NCI-H2107 treated with DMSO at 0.1 percent for 48 hours (cell line): ENCODE measurements around the gene RABL6.

Source experiments
- DNase-seq: peaks from one replicate; lab custom pipeline; 2025; ENCODE audit not compliant: unreplicated experiment; lab: John Stamatoyannopoulos, UW

The RABL6 gene

GRCh38 chr9:136814725-136815421, 7.1 kb downstream of the RABL6 start:
- DNase-seq: no peak

- DNase-seq: no peak
Measured at GRCh38 chr9:136815422-136815782, 7.7 kb downstream of the RABL6 start.

DNA sequence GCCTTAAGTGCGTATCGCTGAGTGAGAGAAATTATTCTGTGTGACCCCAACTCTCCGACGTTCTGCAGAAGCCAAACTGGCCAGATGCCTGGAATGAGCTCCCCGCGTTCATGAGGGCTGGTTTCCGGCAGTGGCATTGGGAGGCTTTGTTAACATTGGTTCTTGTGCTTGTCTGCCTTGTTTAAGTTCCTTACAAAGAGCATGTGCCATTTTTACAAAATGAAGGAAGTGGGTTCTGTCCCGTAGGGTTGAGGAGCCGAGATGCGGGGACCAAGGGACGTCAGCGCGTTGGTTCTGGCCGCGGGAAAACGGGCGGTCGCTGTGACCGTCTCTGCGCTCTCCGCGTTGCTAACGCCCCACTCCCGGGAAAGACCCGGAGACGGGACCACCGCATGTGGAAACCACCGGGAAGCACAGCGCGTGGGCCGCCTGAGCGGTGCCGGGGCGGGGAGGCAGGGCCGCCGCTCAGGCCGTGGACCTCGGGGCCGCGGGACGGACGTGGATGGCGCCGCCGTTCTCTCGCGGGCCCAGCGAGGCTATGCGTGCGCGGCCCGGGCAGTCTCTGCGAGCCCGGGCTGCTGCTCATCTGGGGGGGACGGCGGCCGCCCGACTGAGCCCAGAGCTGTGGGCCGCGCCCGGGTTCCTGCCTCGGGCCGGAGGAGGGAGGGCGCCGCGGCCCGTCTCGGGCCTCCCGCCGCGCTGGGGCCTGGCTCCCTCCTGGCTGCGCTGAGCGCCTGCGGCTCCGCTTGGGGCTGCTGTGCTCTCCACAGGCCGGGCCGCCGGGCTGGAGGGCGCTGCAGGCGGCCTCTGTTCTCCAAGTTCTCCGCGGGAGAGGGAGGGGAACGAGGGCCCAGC, 13.4 kb downstream of the RABL6 start:
- no peak for DNase-seq

DNA sequence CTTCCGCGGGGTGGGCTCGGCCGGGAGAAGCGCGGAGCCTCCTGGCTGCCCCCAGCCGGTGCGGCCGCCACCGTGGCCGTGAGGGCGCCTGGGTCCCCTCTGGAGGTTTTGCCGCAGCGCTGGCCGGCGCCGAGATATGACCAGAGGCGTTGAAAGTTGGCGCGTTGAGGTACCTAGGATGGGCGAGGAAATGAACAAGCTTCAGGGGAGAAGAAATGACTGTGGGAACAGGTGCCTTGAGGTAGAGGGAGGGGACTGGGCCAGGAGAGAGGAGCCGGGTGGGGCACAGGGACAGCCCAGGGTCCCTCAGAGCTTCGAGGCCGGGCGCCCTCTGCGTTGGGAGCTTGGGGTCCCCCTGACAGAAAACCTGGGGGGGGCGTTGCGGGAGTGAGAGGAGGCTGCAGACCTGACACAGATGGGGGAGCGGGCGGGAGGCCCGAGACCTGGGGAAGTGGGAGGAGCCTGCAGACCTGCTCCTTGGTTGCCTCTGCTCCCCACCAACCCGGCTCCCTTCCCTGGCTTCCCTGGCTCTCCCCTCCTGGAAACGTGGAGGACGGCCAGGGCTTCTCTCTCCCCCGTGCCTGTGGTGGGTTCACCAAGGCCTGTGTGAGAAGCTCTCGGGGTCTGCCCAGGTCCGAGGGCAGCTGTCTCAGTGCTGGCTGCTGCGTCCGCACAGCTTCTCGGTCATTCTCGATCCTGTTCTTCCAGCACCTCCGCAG, 14.2 kb downstream of the RABL6 start:
- DNase-seq: no peak

- DNase-seq: peak; percentile 47
Measured at GRCh38 chr9:136823136-136824046, 15.6 kb downstream of the RABL6 start.

GRCh38 chr9:136824496-136825225, 16.9 kb downstream of the RABL6 start:
- no peak for DNase-seq

DNA sequence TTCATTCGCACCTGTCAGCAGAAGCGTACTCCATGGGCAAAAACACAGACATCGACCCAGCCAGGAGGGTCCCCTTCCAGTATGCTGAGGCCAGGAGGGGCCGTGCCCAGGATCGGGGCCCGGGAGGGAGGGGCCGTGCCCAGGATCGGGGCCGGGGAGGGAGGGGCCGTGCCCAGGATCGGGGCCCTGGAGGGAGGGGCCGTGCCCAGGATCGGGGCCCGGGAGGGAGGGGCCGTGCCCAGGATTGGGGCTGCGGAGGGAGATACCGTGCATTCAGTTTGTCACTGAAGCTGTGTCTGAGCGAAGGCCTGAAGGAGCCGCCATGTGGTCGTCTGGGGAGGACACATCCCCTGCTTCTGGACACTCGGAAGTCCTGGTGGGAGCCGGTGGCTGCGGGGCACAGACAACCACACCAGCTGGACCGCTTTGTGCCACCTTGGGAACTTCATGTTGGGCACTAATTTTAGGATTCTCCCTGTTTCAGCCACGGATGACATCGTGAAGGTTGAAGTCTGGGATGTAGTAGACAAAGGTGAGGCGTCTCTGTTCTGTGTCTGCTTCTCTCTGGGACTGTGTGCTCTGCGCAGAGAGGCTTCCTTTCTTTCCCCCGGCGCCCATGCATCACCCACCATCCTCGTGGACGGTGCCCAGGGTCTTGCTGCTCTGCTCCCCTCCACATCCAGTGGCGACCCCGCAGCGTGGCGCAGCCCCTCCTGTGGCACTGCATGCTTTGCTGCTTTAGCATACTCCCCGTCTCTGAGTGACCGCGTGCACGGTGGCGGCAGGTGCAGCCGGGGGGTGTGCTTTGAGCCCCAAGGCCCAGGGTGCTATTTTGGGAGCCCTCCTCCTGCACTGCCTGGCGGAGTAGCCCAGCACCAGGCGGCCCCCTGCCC, 17.8 kb downstream of the RABL6 start:
- DNase-seq: no peak

- no peak for DNase-seq
Measured at GRCh38 chr9:136826188-136826541, 18.4 kb downstream of the RABL6 start.

DNA sequence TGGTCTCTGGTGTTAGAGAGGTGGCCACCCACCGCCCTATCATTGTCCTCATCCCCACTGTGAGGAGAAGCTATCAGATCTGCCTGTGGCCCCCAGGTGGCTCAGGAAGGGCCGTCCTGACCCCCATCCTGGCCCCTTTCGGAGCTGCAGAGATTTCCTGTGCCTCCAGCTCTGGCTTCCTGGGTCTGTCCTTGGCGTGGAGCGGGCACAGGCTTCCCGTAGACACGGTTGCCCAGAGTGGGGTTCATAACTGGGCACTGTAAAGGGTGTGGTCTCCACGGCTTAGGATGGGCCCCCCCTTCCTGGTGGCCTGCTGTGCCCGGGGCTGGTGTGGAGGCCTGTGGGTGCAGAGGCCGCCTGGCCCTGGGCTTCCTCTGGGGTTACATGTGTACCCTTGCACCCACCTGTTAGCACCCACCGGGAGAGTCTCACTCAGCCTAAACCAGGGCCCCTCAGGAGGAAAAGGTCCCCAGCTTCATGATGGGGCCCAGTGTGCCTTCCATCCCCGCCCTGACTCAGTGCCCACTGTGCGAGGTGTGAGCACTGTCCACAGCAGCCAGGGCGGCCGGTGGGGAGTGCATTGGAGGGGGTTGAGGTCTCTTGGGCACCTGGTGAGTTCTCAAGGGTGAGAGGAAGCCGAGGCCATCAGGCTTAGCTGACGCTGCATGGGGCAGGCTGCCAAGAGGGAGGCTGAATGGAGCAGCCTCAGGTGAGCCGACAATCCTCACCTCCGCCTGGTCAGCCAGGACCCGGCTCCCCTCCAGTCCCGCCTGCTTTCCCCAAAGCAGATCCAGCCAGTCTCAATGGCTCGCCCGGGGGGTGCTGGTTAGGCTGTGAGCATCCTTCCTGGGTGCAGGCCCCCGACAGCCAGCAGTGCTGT, 19.2 kb downstream of the RABL6 start:
- DNase-seq: no peak

- no peak for DNase-seq
Measured at GRCh38 chr9:136827794-136828473, 20.2 kb downstream of the RABL6 start.

- no peak for DNase-seq
Measured at GRCh38 chr9:136828474-136829140, 20.9 kb downstream of the RABL6 start.

DNA sequence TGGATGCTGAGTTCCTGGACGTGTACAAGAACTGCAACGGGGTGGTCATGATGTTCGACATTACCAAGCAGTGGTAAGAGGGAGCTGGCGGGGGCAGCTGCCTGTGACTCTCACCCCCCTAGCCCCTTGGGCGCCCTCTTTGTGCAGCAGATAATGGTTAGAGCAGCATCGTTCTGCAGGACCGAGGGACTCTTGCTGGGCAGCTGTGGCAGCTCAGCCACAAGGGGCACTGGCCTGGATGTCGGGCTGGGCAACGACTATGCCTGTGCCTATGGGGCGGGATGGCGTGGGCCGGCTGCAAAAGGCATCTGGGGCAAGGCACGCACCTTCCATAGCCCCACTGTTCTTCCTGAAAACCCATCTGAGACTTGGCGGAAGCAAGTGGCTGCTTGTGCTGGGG, 21.7 kb downstream of the RABL6 start:
- DNase-seq: no peak

GRCh38 chr9:136829981-136830885, 22.5 kb downstream of the RABL6 start:
- DNase-seq: no peak

- DNase-seq: no peak
Measured at GRCh38 chr9:136831002-136831719, 23.4 kb downstream of the RABL6 start.

GRCh38 chr9:136831720-136832104, 24.0 kb downstream of the RABL6 start:
- no peak for DNase-seq

- DNase-seq: no peak
Measured at GRCh38 chr9:136832581-136832980, 24.8 kb downstream of the RABL6 start.
